Keratinocyte (primary cell): ENCODE data around the gene HPD. TPM values are rescaled to one million over a fixed set of nuclear protein-coding genes. Genes with fewer than 3 reads are reported as not detected.

Experiments used
- DNase-seq: peaks from one replicate; pipeline ENCODE4 v3.0.0-alpha.2; 2011; ENCODE audit warnings: low read depth, missing footprints, low spot score
- FAIRE-seq: peaks from 2 replicates; lab custom pipeline; 2011; peaks lifted over from hg19 to GRCh38; lab: Jason Lieb, UNC
- H2AFZ ChIP-seq: 2 replicates; pipeline ENCODE4 v1.6.0; 2012; ENCODE audit warnings: low read length, control low read depth, inconsistent platforms; ENCODE audit not compliant: control insufficient read depth
- H3K27ac ChIP-seq: 2 replicates; pipeline ENCODE4 v1.5.1; 2011; ENCODE audit warnings: low read length; ENCODE audit not compliant: control insufficient read depth, insufficient read depth
- H3K27me3 ChIP-seq: 3 replicates; pipeline ENCODE4 v1.6.0; 2011; ENCODE audit warnings: low read length; ENCODE audit not compliant: control insufficient read depth, insufficient read depth; ENCODE audit errors: extremely low read depth
- H3K36me3 ChIP-seq, 2 experiments: 2 replicates in 1 of 2; 3 replicates in 1 of 2; pipeline ENCODE4 v1.5.1; 2011; ENCODE audit warnings: low read length in 2 of 2, mild to moderate bottlenecking in 1 of 2; ENCODE audit not compliant: control insufficient read depth in 2 of 2, insufficient read depth in 2 of 2; ENCODE audit errors: extremely low read depth in 1 of 2
- H3K4me1 ChIP-seq: 3 replicates; pipeline ENCODE4 v1.5.1; 2011; ENCODE audit warnings: low read length; ENCODE audit not compliant: control insufficient read depth, insufficient read depth; ENCODE audit errors: extremely low read depth
- H3K4me2 ChIP-seq: 3 replicates; pipeline ENCODE4 v1.6.0; 2011; ENCODE audit warnings: low read depth, low read length; ENCODE audit not compliant: control insufficient read depth, insufficient read depth; ENCODE audit errors: extremely low read depth
- H3K4me3 ChIP-seq, 3 experiments: fragments of 200-600 bp in 1 of 3; sonication (generic) in 1 of 3; 2 replicates in 2 of 3; 3 replicates in 1 of 3; pipeline ENCODE4 v1.5.1; 2011 to 2016; ENCODE audit warnings: low read length in 3 of 3, mild to moderate bottlenecking in 3 of 3, control low read depth in 2 of 3, inconsistent platforms in 1 of 3, low read depth in 1 of 3, mixed read lengths in 1 of 3, mixed run types in 1 of 3, moderate library complexity in 1 of 3; ENCODE audit not compliant: control insufficient read depth in 2 of 3, insufficient read depth in 2 of 3; ENCODE audit errors: extremely low read depth in 1 of 3
- H3K79me2 ChIP-seq: 2 replicates; pipeline ENCODE4 v1.6.0; 2012; ENCODE audit warnings: low read length; ENCODE audit not compliant: control insufficient read depth, insufficient read depth
- H3K9ac ChIP-seq: 3 replicates; pipeline ENCODE4 v1.6.0; 2011; ENCODE audit warnings: low read length; ENCODE audit not compliant: control insufficient read depth, insufficient read depth; ENCODE audit errors: extremely low read depth
- H3K9me1 ChIP-seq: 3 replicates; pipeline ENCODE4 v1.6.0; 2011; ENCODE audit warnings: low read length; ENCODE audit not compliant: control insufficient read depth, insufficient read depth; ENCODE audit errors: extremely low read depth
- H3K9me3 ChIP-seq: 2 replicates; pipeline ENCODE4 v1.5.1; 2012; ENCODE audit warnings: low read depth, low read length; ENCODE audit not compliant: control insufficient read depth
- H4K20me1 ChIP-seq: 3 replicates; pipeline ENCODE4 v1.6.0; 2011; ENCODE audit warnings: low read length; ENCODE audit not compliant: control insufficient read depth, insufficient read depth; ENCODE audit errors: extremely low read depth
- CTCF ChIP-seq, 3 experiments: IDR thresholded peaks in 1 of 3; conservative IDR thresholded peaks in 1 of 3; optimal IDR thresholded peaks in 1 of 3; 2 replicates in 2 of 3; 3 replicates in 1 of 3; pipeline versions ENCODE3 to v1.5.1; 2011; ENCODE audit warnings: low read length in 3 of 3, mild to moderate bottlenecking in 3 of 3, moderate library complexity in 2 of 3, control low read depth in 1 of 3, inconsistent platforms in 1 of 3; ENCODE audit not compliant: insufficient read depth in 2 of 3; ENCODE audit errors: extremely low read depth in 1 of 3
- EZH2 ChIP-seq: IDR thresholded peaks from one replicate; pipeline ENCODE4 v1.6.1; 2012; ENCODE audit warnings: inconsistent platforms, mild to moderate bottlenecking, low read length, moderate library complexity
- dilution Hi-C: fragments of 300-500 bp; cut with MboI; formaldehyde crosslinking; loops from one replicate; pipeline ENCODE4 v1.7.0; 2020; ENCODE audit warnings: low sequenced_read_pairs; ENCODE audit not compliant: extremely low pct_ligation_motif_present
- polyA plus RNA-seq, 5 experiments: library from polyadenylated mRNA; depleted of rRNA in 3 of 5; stranded (reverse) in 3 of 5; stranded (forward) in 1 of 5; unstranded in 1 of 5; fragments of >200 nt; gene quantifications; 1 replicate in 1 of 5; 2 replicates in 3 of 5; 3 replicates in 1 of 5; pipeline versions ENCODE4 v1.2.1 to v1.2.3, GENCODE V29; 2011 to 2012; ENCODE audit warnings: missing spikeins in 2 of 5, low read depth in 1 of 5, low replicate concordance in 1 of 5

The HPD gene
- polyA plus RNA-seq, 1 donor (not counting 4 experiments of a cell fraction or from before 2014, with no cell fraction given), result not detected

DNA sequence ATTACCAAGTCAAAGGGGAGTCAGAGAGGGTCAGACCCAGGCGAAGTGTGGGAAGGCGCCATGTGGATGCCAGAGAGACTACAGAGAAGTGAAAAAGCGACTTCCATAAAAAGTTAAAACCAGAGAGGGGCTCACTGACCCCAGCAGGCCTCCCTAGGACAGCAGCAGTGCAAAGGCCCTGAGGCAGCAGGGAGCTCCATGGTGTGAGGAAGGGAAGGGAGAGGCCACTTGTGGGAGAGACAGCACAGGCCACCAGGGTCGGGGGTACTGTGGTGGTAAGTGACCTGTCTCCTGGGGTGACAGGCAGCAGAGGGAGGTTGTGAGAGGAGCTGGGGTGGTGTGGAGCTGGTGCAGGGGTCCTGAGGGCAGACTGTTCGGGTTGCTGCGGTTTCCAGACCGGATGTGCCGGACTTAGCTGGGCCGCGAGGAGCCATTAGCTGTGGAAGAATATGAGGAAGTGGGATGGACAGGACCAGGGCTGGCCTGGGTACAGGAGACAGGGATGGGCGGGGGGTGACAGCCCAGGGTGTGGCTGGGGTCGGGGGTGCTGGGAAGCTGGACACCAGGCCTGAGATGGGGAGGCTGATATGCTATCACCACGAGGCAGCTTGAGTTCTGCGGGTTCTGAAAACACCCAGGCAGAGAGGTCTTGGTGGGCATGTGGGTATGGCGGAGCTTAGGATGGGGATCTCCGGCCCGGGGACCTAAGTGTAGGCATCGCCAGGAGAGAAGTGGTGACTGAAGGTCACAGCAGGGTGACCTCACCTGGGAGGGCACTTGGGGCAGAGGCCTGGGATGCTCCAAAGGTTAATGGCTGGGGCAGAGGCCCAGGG is 32.1 kb downstream of the HPD start:
- dilution Hi-C loops, result no loop called here
- Histone ChIP-seq H3K27ac (no peak overlapping the region), H3K9ac (no peak overlapping the region), H3K9me3 (no peaks in the 10 kb centered on the region), H3K4me3 (no peak overlapping the region), H3K4me2 (no peak overlapping the region), H3K9me1 (no peaks in the 10 kb centered on the region), H3K27me3 (no peaks in the 10 kb centered on the region), H3K4me1 (no peaks in the 10 kb centered on the region), H3K79me2 (no peaks in the 10 kb centered on the region), H2AFZ (no peak overlapping the region), H4K20me1 (peaks cover 3% of the 10 kb centered on the region), H3K36me3 (peaks cover 37 to 42% of the 10 kb centered on the region in 2 experiments)
- DNase-seq, result no peak
- TF ChIP-seq CTCF (optimal IDR thresholded peaks at IDR 0.05 in 1 of 3, IDR thresholded peaks at IDR 0.05 in 1 of 3, conservative IDR thresholded peaks at IDR 0.05 in 1 of 3; ENCODE audit: extremely low read depth in 1 of 3, insufficient read depth in 2 of 3, low read length in 3 of 3) (no peak), EZH2 (no peak)
- FAIRE-seq, result no peak

GRCh38 chr12:121825041-121825523 is 33.6 kb downstream of the HPD start:
- Histone ChIP-seq H3K4me1 (no peaks in the 10 kb centered on the region), H3K9me3 (no peaks in the 10 kb centered on the region), H3K27ac (no peak overlapping the region), H2AFZ (no peak overlapping the region), H3K27me3 (no peaks in the 10 kb centered on the region), H3K79me2 (no peaks in the 10 kb centered on the region), H3K9ac (no peak overlapping the region), H3K36me3 (peaks cover 31 to 40% of the 10 kb centered on the region in 2 experiments), H3K4me2 (no peak overlapping the region), H4K20me1 (peaks cover 3% of the 10 kb centered on the region), H3K9me1 (no peaks in the 10 kb centered on the region), H3K4me3 (no peak overlapping the region)
- no peak for FAIRE-seq
- dilution Hi-C loops, result no loop called here
- DNase-seq, result no peak
- no peak for TF ChIP-seq CTCF (optimal IDR thresholded peaks at IDR 0.05 in 1 of 3, IDR thresholded peaks at IDR 0.05 in 1 of 3, conservative IDR thresholded peaks at IDR 0.05 in 1 of 3; ENCODE audit: extremely low read depth in 1 of 3, insufficient read depth in 2 of 3, low read length in 3 of 3)
- no peak for TF ChIP-seq EZH2
